ENCODE data around the gene MTUS2.

Gene MTUS2

GRCh38 chr13:29111446-29111845, 291.3 kb downstream of the MTUS2 start:
- no peak for DNase-seq

GRCh38 chr13:29115842-29116241, 295.7 kb downstream of the MTUS2 start:
- no peak for DNase-seq

GRCh38 chr13:29117663-29118062, 297.5 kb downstream of the MTUS2 start:
- DNase-seq, result no peak

- DNase-seq, result no peak
These were observed 298.3 kb downstream of the MTUS2 start for GRCh38 chr13:29118471-29118870.

GRCh38 chr13:29125191-29125933, 305.2 kb downstream of the MTUS2 start:
- no peak for DNase-seq

GRCh38 chr13:29125934-29126424, 305.8 kb downstream of the MTUS2 start:
- DNase-seq, result no peak

- no peak for DNase-seq
These were observed 309.5 kb downstream of the MTUS2 start for GRCh38 chr13:29129616-29130015.

GRCh38 chr13:29131159-29131558, 311.0 kb downstream of the MTUS2 start:
- no peak for DNase-seq

- no peak for DNase-seq
These were observed 311.9 kb downstream of the MTUS2 start for GRCh38 chr13:29131881-29132668.

- DNase-seq, result no peak
These were observed 316.2 kb downstream of the MTUS2 start for GRCh38 chr13:29136341-29136740.

- DNase-seq, result no peak
These were observed 316.9 kb downstream of the MTUS2 start for GRCh38 chr13:29137016-29137415.

GRCh38 chr13:29137995-29138394, 317.9 kb downstream of the MTUS2 start:
- DNase-seq, result no peak

GRCh38 chr13:29140277-29140676, 320.1 kb downstream of the MTUS2 start:
- no peak for DNase-seq

- DNase-seq, result no peak
These were observed 323.7 kb downstream of the MTUS2 start for GRCh38 chr13:29143847-29144246.

- no peak for DNase-seq
These were observed 334.3 kb downstream of the MTUS2 start for GRCh38 chr13:29154390-29154789.

GRCh38 chr13:29156136-29156535, 336.0 kb downstream of the MTUS2 start:
- no peak for DNase-seq

- DNase-seq, result no peak
These were observed 339.7 kb downstream of the MTUS2 start for GRCh38 chr13:29159871-29160270.

- DNase-seq, result no peak
These were observed 340.7 kb downstream of the MTUS2 start for GRCh38 chr13:29160862-29161261.

GRCh38 chr13:29161676-29162075, 341.5 kb downstream of the MTUS2 start:
- no peak for DNase-seq

GRCh38 chr13:29162638-29163235, 342.6 kb downstream of the MTUS2 start:
- DNase-seq, result no peak

- no peak for DNase-seq
These were observed 344.0 kb downstream of the MTUS2 start for GRCh38 chr13:29164116-29164515.

- no peak for DNase-seq
These were observed 345.1 kb downstream of the MTUS2 start for GRCh38 chr13:29165216-29165615.

- DNase-seq, result no peak
These were observed 345.7 kb downstream of the MTUS2 start for GRCh38 chr13:29165840-29166239.

Measured in DMS79 (cell line).